OCI-LY7 (cell line): Measurements from ENCODE around the gene SMPDL3A.

Experiments used
- EZH2phosphoT487 ChIP-seq: fragments of 200-600 bp; sonication (generic); IDR thresholded peaks from 2 replicates; pipeline ENCODE4 v1.6.1; 2018; ENCODE audit warnings: low read depth, borderline replicate concordance, mild to moderate bottlenecking, mixed run types, antibody characterized with exemption, low read length, moderate library complexity, mixed read lengths
- TF ChIP-seq, protein P1 (sequence below): fragments of 200-600 bp; sonication (generic); conservative IDR thresholded peaks from 2 replicates; pipeline ENCODE4 v1.5.1; 2014; ENCODE audit warnings: mild to moderate bottlenecking, antibody characterized with exemption, low read length, moderate library complexity, mixed read lengths

DNA sequence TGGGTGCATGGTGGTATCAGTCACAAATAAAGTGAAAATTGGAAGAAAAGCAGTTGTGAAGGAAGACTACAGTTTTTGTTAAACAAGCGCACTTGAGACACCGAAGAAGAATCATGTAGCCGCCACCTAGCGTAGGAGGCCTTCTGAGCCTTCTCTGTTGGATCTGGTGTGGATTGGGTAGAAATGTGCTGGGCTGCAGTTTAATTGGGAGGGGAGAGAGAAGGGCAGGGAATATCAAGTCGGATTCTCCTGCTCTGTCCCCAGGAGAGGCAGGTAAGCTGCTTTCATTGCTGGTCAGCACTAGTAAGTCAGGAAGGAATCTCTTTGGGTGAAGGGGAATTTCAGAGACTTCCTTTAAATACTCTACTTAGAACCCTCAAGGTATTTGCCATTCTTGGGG is 10.8 kb upstream of the SMPDL3A start:
- TF ChIP-seq EZH2phosphoT487 = no peak
- TF ChIP-seq, protein P1, sequence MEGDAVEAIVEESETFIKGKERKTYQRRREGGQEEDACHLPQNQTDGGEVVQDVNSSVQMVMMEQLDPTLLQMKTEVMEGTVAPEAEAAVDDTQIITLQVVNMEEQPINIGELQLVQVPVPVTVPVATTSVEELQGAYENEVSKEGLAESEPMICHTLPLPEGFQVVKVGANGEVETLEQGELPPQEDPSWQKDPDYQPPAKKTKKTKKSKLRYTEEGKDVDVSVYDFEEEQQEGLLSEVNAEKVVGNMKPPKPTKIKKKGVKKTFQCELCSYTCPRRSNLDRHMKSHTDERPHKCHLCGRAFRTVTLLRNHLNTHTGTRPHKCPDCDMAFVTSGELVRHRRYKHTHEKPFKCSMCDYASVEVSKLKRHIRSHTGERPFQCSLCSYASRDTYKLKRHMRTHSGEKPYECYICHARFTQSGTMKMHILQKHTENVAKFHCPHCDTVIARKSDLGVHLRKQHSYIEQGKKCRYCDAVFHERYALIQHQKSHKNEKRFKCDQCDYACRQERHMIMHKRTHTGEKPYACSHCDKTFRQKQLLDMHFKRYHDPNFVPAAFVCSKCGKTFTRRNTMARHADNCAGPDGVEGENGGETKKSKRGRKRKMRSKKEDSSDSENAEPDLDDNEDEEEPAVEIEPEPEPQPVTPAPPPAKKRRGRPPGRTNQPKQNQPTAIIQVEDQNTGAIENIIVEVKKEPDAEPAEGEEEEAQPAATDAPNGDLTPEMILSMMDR = no peak
